Astrocyte (in vitro differentiated cells and primary cell): ENCODE results near the gene SHISAL1.
A peak's percentile ranks its signal among the peaks of the same experiment; 100 is the strongest.

Source experiments
- CTCF ChIP-seq: IDR thresholded peaks from 2 replicates; pipeline ENCODE4 v1.5.1; 2011; ENCODE audit warnings: low read depth, mild to moderate bottlenecking, inconsistent platforms, low read length, moderate library complexity; ENCODE audit not compliant: insufficient read depth
- EZH2 ChIP-seq: IDR thresholded peaks from 2 replicates; pipeline ENCODE4 v1.6.1; 2012; ENCODE audit warnings: mild to moderate bottlenecking, low read length, inconsistent platforms; ENCODE audit not compliant: insufficient read depth

GRCh38 chr22:44357296-44357965 is 44.7 kb upstream of the SHISAL1 start:
- TF ChIP-seq CTCF (peak; percentile 20), EZH2 (no peak)
